ENCODE data around the gene ERMP1. TPM values are rescaled to one million over a fixed set of nuclear protein-coding genes. Genes with fewer than 3 reads are reported as not detected.
A peak's percentile ranks its signal among the peaks of the same experiment; 100 is the strongest.

ERMP1 gene
- polyA plus RNA-seq, 1 experiment, result 6.1 TPM

DNA sequence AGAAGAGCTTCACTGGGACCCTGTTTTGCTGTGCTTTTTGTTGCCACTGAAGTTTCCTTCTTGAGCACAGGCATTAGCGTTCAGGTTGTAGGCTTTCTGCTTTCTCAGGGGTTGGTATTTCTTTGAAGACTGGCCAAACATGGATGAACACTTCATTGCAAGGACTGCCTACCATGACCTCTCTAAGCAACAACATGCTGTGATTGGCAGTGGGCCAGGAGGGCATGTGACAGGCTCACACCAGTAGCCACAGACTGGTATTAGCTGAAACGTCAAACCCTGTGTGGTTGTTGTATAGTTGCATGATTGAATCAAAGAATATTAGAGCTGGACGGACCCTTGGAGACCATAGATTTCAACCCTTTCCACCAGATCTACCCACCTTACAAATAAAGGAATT, 37.8 kb upstream of the ERMP1 start:
- Histone ChIP-seq H3K27me3 (ENCODE audit: control insufficient read depth, insufficient read depth, low read length) (peaks cover 3% of the 10 kb centered on the region), H3K4me3 (ENCODE audit: low read depth, low read length) (no peak overlapping the region), H3K9me3 (ENCODE audit: control insufficient read depth, insufficient read depth, low read length) (no peaks in the 10 kb centered on the region), H3K27ac (ENCODE audit: low read depth, low read length) (no peak overlapping the region)
- POLR2A ChIA-PET, result no interaction called here
- DNase-seq (ENCODE audit: low read depth, low spot score), result no peak
- TF ChIP-seq, protein P1, sequence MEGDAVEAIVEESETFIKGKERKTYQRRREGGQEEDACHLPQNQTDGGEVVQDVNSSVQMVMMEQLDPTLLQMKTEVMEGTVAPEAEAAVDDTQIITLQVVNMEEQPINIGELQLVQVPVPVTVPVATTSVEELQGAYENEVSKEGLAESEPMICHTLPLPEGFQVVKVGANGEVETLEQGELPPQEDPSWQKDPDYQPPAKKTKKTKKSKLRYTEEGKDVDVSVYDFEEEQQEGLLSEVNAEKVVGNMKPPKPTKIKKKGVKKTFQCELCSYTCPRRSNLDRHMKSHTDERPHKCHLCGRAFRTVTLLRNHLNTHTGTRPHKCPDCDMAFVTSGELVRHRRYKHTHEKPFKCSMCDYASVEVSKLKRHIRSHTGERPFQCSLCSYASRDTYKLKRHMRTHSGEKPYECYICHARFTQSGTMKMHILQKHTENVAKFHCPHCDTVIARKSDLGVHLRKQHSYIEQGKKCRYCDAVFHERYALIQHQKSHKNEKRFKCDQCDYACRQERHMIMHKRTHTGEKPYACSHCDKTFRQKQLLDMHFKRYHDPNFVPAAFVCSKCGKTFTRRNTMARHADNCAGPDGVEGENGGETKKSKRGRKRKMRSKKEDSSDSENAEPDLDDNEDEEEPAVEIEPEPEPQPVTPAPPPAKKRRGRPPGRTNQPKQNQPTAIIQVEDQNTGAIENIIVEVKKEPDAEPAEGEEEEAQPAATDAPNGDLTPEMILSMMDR (IDR thresholded peaks at IDR 0.05; ENCODE audit: low read depth, low read length), result no peak
- CTCF ChIA-PET, result interaction anchor here (0.9 to 3.5 kb wide), 2 partner anchors 15 to 154 kb away, joined by 3 to 17 read pairs; no protein-coding TSS in a partner anchor

DNA sequence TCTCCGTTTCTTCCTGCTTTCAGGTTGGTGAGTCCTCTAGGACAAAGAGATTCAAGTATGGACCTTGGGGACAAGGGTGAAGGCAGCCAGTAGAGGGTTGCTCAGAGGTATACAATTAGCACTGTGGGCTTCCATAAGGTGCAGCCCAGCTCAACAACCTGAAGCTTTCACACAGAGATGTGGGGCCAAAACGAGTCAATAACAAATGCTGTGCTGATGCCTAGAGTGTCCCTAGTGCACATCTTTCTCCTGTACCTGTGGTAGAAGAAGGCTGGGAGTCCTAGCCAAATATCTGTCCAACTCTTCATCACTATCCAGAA, 37.1 kb upstream of the ERMP1 start:
- ChIA-PET POLR2A (no interaction called here), CTCF (interaction anchor here (3.5 kb wide), 1 partner anchor 16 kb away, joined by 17 read pairs; no protein-coding TSS in a partner anchor)
- Histone ChIP-seq H3K27ac (ENCODE audit: low read depth, low read length) (no peak overlapping the region), H3K27me3 (ENCODE audit: control insufficient read depth, insufficient read depth, low read length) (peaks cover 3% of the 10 kb centered on the region), H3K9me3 (ENCODE audit: control insufficient read depth, insufficient read depth, low read length) (no peaks in the 10 kb centered on the region), H3K4me3 (ENCODE audit: low read depth, low read length) (no peak overlapping the region)
- DNase-seq (ENCODE audit: low read depth, low spot score), result no peak
- TF ChIP-seq, protein P1 (IDR thresholded peaks at IDR 0.05; ENCODE audit: low read depth, low read length), result no peak

DNA sequence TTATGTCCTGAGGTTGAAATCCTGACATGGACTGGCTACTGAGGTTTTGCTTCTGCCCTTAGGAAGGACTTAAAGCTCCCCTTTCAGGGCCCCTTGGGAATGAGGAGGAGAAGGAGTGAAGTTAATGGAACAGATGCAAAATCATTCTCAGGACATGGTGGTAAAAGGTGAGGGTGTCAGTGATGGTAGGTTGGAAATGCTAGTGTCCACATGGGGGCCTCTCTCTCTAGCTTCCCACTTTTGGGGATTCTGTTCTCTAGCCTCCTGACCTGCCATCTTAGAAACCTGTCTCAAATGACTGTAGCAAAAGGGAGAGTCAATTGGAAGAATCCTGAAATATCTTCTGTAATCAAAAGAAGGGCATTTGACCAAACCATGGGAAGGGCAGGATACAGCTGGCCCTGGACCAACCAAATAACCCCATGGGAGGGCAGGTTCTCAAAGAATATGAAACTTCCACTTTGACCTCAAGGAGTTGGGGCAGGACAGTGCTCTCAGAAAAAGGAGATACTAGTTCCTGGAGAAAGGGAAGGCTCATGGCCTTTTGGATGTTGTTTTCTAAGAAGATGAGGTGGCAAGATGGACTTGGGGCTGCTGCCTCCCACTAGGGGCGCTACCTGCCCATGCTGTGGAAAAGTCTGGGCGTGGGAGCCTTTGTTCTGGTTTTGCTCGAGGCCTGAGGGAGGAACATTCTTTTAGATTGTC, 36.5 kb upstream of the ERMP1 start:
- H3K9me3 ChIP-seq (ENCODE audit: control insufficient read depth, insufficient read depth, low read length), result no peaks in the 10 kb centered on the region
- peaks cover 3% of the 10 kb centered on the region for H3K27me3 ChIP-seq (ENCODE audit: control insufficient read depth, insufficient read depth, low read length)
- H3K27ac ChIP-seq (ENCODE audit: low read depth, low read length), result no peak overlapping the region
- POLR2A ChIA-PET, result interaction anchor here (0.7 kb wide), 1 partner anchor 36 kb away, joined by 3 read pairs; the partner anchor contains the start of gene ERMP1
- H3K4me3 ChIP-seq (ENCODE audit: low read depth, low read length), result no peak overlapping the region
- no peak for DNase-seq (ENCODE audit: low read depth, low spot score)
- TF ChIP-seq, protein P1 (IDR thresholded peaks at IDR 0.05; ENCODE audit: low read depth, low read length), result peak; percentile 36
- CTCF ChIA-PET, result interaction anchor here (3.5 kb wide), 1 partner anchor 16 kb away, joined by 17 read pairs; no protein-coding TSS in a partner anchor

DNA sequence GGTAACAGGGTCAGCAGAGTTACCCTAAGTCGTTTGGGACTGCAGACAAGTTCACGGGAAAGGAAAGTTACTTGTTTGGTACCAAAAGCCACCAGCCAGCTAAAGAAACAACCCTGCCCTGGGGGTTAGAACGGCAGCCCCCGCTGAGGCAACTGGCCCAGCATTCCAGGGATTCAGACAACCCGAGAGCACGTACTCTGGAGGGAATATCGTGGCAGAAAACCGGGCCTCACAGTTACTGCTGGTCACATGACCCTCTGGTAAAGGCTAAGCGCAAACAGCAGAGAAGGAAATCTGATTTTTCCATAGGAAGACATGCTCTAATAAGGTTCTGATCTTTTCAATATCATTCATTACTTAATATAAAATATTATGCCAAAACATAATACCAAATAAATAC, 35.3 kb upstream of the ERMP1 start:
- DNase-seq (ENCODE audit: low read depth, low spot score), result no peak
- POLR2A ChIA-PET, result no interaction called here
- CTCF ChIA-PET, result interaction anchor here (0.9 to 1.0 kb wide), 2 partner anchors 18 to 186 kb away, joined by 3 to 4 read pairs; no protein-coding TSS in a partner anchor
- Histone ChIP-seq H3K27me3 (ENCODE audit: control insufficient read depth, insufficient read depth, low read length) (peaks cover 3% of the 10 kb centered on the region), H3K9me3 (ENCODE audit: control insufficient read depth, insufficient read depth, low read length) (no peaks in the 10 kb centered on the region), H3K4me3 (ENCODE audit: low read depth, low read length) (no peak overlapping the region), H3K27ac (ENCODE audit: low read depth, low read length) (no peak overlapping the region)
- TF ChIP-seq, protein P1 (IDR thresholded peaks at IDR 0.05; ENCODE audit: low read depth, low read length), result no peak

DNA sequence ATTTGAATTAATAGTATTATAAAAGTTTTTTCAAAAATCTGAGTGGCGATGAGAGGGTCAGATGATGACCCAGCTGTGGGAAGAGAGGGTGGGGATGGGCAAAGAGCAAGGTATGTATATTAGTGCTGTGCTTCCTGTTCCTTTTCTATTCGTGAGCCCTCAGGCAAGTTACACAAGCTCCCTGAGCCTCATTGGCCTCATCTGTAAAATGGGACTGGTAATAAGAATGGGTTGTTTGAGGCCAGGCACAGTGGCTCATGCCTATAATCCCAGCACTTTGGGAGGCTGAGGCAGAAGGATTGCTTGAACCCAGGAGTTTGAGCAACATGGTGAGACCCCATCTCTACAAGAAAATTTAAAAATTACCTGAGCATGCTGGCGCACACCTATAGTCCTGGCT, 33.8 kb upstream of the ERMP1 start:
- peaks cover 8% of the 10 kb centered on the region for H3K27me3 ChIP-seq (ENCODE audit: control insufficient read depth, insufficient read depth, low read length)
- no peak overlapping the region for H3K4me3 ChIP-seq (ENCODE audit: low read depth, low read length)
- ChIA-PET CTCF (interaction anchor here (1.3 kb wide), 1 partner anchor 20 kb away, joined by 6 read pairs; no protein-coding TSS in a partner anchor), POLR2A (no interaction called here)
- H3K27ac ChIP-seq (ENCODE audit: low read depth, low read length), result no peak overlapping the region
- no peak for DNase-seq (ENCODE audit: low read depth, low spot score)
- no peaks in the 10 kb centered on the region for H3K9me3 ChIP-seq (ENCODE audit: control insufficient read depth, insufficient read depth, low read length)
- TF ChIP-seq, protein P1 (IDR thresholded peaks at IDR 0.05; ENCODE audit: low read depth, low read length), result no peak
